Hindlimb muscle (tissue), 1 donor: ENCODE data around the gene HLF. TPM values are rescaled to one million over a fixed set of nuclear protein-coding genes. Genes with fewer than 3 reads are reported as not detected.
A peak's percentile ranks its signal among the peaks of the same experiment; 100 is the strongest.

ENCODE experiments used
- DNase-seq: peaks from one replicate; pipeline ENCODE4 v3.0.0-alpha.2; 2013
- polyA plus RNA-seq: library from polyadenylated mRNA; unstranded; fragments of 120-200 nt; gene quantifications from one replicate; pipeline ENCODE4 v1.2.1, GENCODE V29; 2013; ENCODE audit not compliant: insufficient read length

HLF gene
- polyA plus RNA-seq, 1 donor = 8.1 TPM

- DNase-seq = no peak
Measured at GRCh38 chr17:55292094-55292493, 27.3 kb downstream of the HLF start.

- DNase-seq = no peak
Measured at GRCh38 chr17:55294042-55294751, 29.4 kb downstream of the HLF start.

GRCh38 chr17:55295411-55296170 is 30.8 kb downstream of the HLF start:
- peak; percentile 46 for DNase-seq

GRCh38 chr17:55296171-55296695 is 31.5 kb downstream of the HLF start:
- DNase-seq = no peak

GRCh38 chr17:55296699-55297098 is 31.9 kb downstream of the HLF start:
- DNase-seq = no peak

- no peak for DNase-seq
Measured at GRCh38 chr17:55298111-55298730, 33.5 kb downstream of the HLF start.

- DNase-seq = no peak
Measured at GRCh38 chr17:55299162-55299838, 34.5 kb downstream of the HLF start.

- no peak for DNase-seq
Measured at GRCh38 chr17:55299890-55300289, 35.1 kb downstream of the HLF start.

GRCh38 chr17:55300479-55301290 is 35.9 kb downstream of the HLF start:
- no peak for DNase-seq

- DNase-seq = no peak
Measured at GRCh38 chr17:55301521-55302406, 37.0 kb downstream of the HLF start.

GRCh38 chr17:55302407-55302787 is 37.6 kb downstream of the HLF start:
- DNase-seq = no peak

GRCh38 chr17:55303008-55303493 is 38.3 kb downstream of the HLF start:
- DNase-seq = no peak

- no peak for DNase-seq
Measured at GRCh38 chr17:55303701-55304145, 39.0 kb downstream of the HLF start.

- no peak for DNase-seq
Measured at GRCh38 chr17:55304171-55304859, 39.6 kb downstream of the HLF start.

GRCh38 chr17:55305321-55306087 is 40.7 kb downstream of the HLF start:
- no peak for DNase-seq

GRCh38 chr17:55307879-55308278 is 43.1 kb downstream of the HLF start:
- DNase-seq = no peak

- DNase-seq = no peak
Measured at GRCh38 chr17:55308613-55309391, 44.0 kb downstream of the HLF start.

- no peak for DNase-seq
Measured at GRCh38 chr17:55311767-55312375, 47.1 kb downstream of the HLF start.
